GM21515 (cell line): ENCODE results near the gene PI4K2A.
A peak's percentile ranks its signal among the peaks of the same experiment; 100 is the strongest.
"Not testable (repeated sequence)": the region's sequence is repeated elsewhere in the genome, so short reads cannot be mapped to it uniquely, and the experiment has no call there.

ENCODE experiments used
- ATAC-seq: cut with Tn5 transposase; IDR thresholded peaks from one replicate; pipeline ENCODE4 v1.9.1; 2021; ENCODE audit not compliant: unreplicated experiment

The PI4K2A gene

GRCh38 chr10:97669571-97669970 is 29.1 kb downstream of the PI4K2A start:
- ATAC-seq = no peak

- no peak for ATAC-seq
These were observed 33.5 kb downstream of the PI4K2A start for GRCh38 chr10:97673736-97674525.

- ATAC-seq = no peak
These were observed 34.8 kb downstream of the PI4K2A start for GRCh38 chr10:97675222-97675621.

GRCh38 chr10:97676770-97677581 is 36.5 kb downstream of the PI4K2A start:
- ATAC-seq = peak; percentile 68

GRCh38 chr10:97679594-97679993 is 39.1 kb downstream of the PI4K2A start:
- no peak for ATAC-seq

GRCh38 chr10:97682042-97682441 is 41.6 kb downstream of the PI4K2A start:
- no peak for ATAC-seq

GRCh38 chr10:97683556-97684367 is 43.3 kb downstream of the PI4K2A start:
- no peak for ATAC-seq

- ATAC-seq = not testable (repeated sequence)
These were observed 43.9 kb downstream of the PI4K2A start for GRCh38 chr10:97684368-97684713.

- ATAC-seq = no peak
These were observed 44.5 kb downstream of the PI4K2A start for GRCh38 chr10:97684866-97685394.

- ATAC-seq = no peak
These were observed 45.0 kb downstream of the PI4K2A start for GRCh38 chr10:97685395-97685958.

- peak; percentile 5 for ATAC-seq
These were observed 46.0 kb downstream of the PI4K2A start for GRCh38 chr10:97686301-97686961.

GRCh38 chr10:97686962-97687784 is 46.7 kb downstream of the PI4K2A start, which contains the start of gene AVPI1:
Gene AVPI1, minus strand, starts transcription at chr10:97687241. Its CDS starts 7,336 bp downstream, at chr10:97679905.
- peak; percentile 94 for ATAC-seq

- no peak for ATAC-seq
These were observed 47.6 kb downstream of the PI4K2A start for GRCh38 chr10:97687785-97688781.

GRCh38 chr10:97689559-97690020 is 49.1 kb downstream of the PI4K2A start:
- ATAC-seq = no peak

- ATAC-seq = no peak
These were observed 49.7 kb downstream of the PI4K2A start for GRCh38 chr10:97690133-97690532.

- not testable (repeated sequence) for ATAC-seq
These were observed 57.7 kb downstream of the PI4K2A start for GRCh38 chr10:97698072-97698655.

GRCh38 chr10:97701438-97702069 is 61.1 kb downstream of the PI4K2A start:
- ATAC-seq = peak; percentile 74
